RPMI7951 (cell line): Measurements from ENCODE around the gene SNN. TPM values are rescaled to one million over a fixed set of nuclear protein-coding genes. Genes with fewer than 3 reads are reported as not detected.

Experiments
- DNase-seq: peaks from one replicate; pipeline ENCODE4 v3.0.0-alpha.2; 2012; ENCODE audit warnings: low read depth
- total RNA-seq: library from RNA; depleted of rRNA; stranded (reverse); fragments of >200 nt; shearing (Covaris generic); gene quantifications from 2 replicates; pipeline ENCODE4 v1.2.3, GENCODE V29; 2014

SNN gene
- total RNA-seq, 1 experiment from 2014 or later = 7.1 TPM

GRCh38 chr16:11635113-11635652 is 33.1 kb upstream of the SNN start:
- DNase-seq = no peak

DNA sequence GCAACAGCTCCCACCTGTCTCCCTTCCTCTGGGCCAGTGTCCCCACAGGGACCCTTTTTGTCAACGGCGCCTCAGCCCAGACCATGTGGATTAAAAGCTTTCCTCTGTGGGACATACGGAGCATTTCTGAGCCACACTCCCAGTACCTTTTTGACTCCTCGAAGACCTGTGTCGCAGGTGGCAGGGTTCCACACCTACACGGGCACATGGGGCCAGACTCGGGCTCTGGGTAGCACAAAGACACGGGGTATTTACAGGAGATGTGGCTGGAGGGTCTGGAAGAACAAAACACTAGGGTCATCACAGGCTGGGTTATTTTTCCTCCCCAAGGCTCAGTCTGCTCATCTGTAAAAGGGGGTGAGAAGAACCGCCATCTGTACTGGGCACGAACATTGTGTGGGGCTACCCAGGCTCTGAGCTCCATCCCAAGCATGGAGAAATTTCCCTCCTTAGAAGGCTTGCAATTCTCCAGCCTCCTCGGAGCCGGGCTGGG is 32.5 kb upstream of the SNN start:
- no peak for DNase-seq

- DNase-seq = no peak
Measured at GRCh38 chr16:11636172-11636721, 32.0 kb upstream of the SNN start.

DNA sequence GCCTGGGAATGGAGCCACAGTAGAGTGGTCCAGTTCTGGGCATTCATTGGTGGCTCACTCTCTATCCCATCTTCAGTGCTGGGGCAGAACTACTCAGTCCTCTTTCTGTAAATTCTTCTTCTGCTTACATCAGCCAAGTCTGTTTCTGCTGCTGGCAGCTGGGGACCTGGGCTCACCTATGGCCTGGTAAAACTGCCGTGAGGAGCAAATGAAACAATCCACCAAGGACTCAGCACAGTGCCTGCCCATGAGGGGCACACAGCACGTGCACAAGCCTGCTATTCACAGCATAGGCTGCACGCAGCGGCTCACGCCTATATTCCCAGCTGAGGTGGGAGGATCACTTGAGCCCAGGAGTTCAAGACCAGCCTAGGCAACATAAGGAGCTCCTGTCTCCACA is 30.9 kb upstream of the SNN start:
- DNase-seq = no peak

GRCh38 chr16:11638140-11638539 is 30.1 kb upstream of the SNN start:
- DNase-seq = no peak

DNA sequence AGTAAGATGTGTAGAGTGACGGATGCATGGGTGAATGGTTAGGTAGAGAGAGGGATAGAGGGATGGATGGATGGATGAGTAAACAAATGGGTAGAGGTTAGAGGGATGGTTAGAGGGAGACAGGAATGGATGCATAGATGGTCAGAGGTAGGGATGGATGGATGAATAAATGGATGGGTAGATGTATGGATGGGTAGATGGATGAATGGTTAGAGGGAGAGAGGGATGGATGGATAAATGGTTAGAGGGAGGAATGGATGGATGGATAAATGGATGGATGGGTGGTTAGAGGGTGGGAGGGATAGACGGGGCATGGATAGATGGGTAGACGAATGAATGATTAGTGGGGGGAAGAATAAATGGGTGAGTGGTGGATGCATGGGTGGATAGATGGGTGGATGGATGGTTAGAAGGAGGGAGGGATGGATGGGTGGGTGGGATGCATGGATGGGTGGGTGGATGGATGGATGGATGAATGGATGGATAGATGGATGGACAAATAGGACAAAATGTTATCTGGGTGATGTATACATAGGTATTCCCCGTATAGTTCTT is 29.2 kb upstream of the SNN start:
- no peak for DNase-seq

- DNase-seq = peak; percentile 97
Measured at GRCh38 chr16:11639925-11640899, 28.0 kb upstream of the SNN start.

GRCh38 chr16:11640987-11641817 is 27.1 kb upstream of the SNN start:
- DNase-seq = peak; percentile 65

- DNase-seq = no peak
Measured at GRCh38 chr16:11642765-11643116, 25.5 kb upstream of the SNN start.

GRCh38 chr16:11649276-11649675 is 19.0 kb upstream of the SNN start:
- DNase-seq = no peak

DNA sequence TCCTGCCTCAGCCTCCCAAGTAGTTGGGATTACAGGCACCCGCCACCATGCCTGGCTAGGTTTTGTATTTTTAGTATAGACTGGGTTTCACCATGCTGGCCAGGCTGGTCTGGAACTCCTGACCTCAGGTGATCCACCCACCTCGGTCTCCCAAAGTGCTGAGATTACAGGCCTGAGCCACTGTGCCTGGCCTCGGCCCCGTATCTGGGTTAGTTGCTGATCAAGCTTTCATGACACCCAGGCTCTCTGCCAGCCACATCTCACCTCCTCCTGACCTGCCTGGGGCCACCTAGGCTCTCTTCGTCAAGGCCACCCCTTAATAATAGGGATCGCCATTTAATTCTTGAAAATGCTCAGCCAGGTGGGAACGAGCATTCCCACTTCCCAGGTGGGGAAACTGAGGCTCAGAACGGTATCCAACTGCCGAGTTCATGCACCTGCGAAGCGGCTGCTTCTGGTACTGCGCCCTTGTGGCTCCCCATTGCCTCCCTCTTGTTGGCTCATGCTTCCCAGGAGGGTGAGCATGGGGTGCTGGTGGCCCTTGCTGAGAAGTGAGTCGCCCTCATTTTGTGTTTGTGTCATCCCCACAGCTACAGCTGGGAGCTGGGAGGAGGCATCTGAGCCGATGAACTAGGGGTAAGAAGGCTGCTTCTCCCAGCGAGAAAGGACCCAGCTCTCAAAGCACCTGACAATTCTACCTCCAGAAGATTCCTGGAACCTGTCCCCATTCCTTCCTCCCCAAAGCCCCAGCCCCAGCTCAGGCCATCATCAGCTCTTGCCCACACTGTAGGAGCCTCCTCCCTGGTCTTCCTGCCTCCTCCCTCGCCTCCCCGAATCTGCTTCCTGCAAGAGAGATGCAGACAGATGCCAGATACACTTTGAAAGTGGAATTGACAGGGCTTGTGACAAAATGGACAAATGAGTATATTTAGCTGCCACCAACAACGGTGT is 17.3 kb upstream of the SNN start:
- no peak for DNase-seq

- DNase-seq = no peak
Measured at GRCh38 chr16:11651796-11652195, 16.5 kb upstream of the SNN start.

DNA sequence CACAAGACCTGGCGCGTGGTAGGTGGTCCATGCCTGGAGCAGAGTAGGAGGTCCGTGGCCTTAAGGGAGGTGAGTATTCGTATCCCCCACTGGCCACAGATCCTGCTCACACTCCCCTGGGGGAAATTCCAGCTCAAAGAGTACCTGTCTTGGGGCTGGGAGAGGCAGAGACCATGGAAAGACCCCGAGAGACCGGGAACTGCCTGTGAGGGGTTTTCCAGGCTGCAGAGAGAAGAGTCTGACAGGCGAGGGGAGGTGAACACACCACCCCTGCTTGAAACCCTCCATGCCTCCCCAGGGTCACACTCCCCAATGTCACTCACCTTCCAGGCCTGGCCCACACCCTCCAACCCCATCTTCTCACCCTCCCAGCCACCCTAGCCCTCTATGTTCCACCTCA is 12.6 kb upstream of the SNN start:
- DNase-seq = no peak

DNA sequence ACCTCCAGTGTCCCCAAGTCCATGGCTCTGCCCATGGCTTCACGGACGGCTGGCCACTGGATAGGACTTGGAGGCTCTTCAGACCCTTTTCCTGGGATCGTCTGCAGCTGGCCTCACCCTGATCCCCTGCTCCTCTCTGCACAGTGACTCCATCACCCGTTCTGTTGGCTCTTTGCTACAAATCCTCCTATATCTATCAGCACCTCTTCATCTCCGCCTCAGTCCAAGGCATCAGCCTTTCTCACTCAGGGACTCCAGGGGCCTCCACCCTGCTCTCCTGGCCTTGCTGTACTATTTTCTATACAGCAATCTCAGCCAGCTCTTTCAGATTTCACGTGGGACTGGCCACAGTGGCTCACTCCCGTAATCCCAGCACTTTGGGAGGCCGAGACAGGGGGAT is 10.7 kb upstream of the SNN start:
- DNase-seq = no peak

- no peak for DNase-seq
Measured at GRCh38 chr16:11658896-11659708, 9.2 kb upstream of the SNN start.

DNA sequence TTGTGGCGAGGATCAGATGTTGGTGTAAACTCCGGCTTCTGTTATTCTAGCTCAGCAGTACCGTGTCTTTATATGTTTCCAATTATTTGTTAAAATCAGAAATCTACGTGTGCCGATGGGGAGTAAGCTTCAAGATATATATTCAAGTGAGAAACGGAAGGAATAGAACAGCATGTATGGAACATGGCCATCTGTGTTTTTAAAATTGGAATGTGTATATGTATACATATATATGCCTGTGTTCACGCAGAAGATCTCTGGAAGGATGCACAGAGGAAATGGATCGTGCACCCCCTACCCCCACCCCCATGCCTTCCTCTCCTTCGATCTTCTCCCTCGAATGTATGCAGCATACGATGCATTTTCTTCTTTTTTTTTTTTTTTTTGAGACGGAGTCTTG is 7.7 kb upstream of the SNN start:
- DNase-seq = no peak

DNA sequence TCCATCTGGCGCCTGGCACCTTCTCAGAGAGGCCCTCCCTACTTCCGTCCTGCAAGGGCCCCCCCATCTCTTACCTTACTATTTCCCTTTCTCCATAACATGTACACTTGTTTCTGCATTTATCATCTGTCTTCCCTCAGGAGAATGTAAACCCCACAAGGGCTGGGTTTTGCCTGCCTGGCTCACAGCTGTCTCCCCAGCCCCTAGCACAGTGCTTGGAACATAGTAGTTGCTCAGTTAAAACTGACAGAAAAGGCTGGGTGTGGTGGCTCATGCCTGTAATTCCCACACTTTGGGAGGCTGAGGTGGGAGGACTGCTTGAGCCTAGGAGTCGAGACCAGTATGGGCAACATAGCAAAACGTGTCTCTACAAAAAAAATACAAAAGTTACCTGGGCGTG is 5.7 kb upstream of the SNN start:
- no peak for DNase-seq

- DNase-seq = no peak
Measured at GRCh38 chr16:11665071-11665491, 3.2 kb upstream of the SNN start.
